NT2/D1 (cell line): ENCODE measurements around the gene CDC42BPG.

Experiments
- DNase-seq: peaks from one replicate; pipeline ENCODE4 v3.0.0-alpha.2; 2011; ENCODE audit warnings: low read depth, low spot score
- H3K27me3 ChIP-seq: 2 replicates; pipeline ENCODE4 v1.6.0; 2011; ENCODE audit warnings: mild to moderate bottlenecking; ENCODE audit not compliant: insufficient read length, insufficient read depth
- H3K36me3 ChIP-seq: 2 replicates; pipeline ENCODE4 v1.6.1; 2011; ENCODE audit warnings: mild to moderate bottlenecking, low read length, mixed read lengths; ENCODE audit not compliant: insufficient read depth, insufficient read length
- H3K4me1 ChIP-seq: 2 replicates; pipeline ENCODE4 v1.5.1; 2011; ENCODE audit not compliant: insufficient read depth, insufficient read length
- H3K4me3 ChIP-seq: 2 replicates; pipeline ENCODE4 v1.5.1; 2011; ENCODE audit warnings: low read depth; ENCODE audit not compliant: insufficient read length
- H3K9ac ChIP-seq: 2 replicates; pipeline ENCODE4 v1.6.0; 2011; ENCODE audit warnings: low read depth; ENCODE audit not compliant: insufficient read length
- H3K9me3 ChIP-seq: 2 replicates; pipeline ENCODE4 v1.5.1; 2011; ENCODE audit warnings: mild to moderate bottlenecking, low read length; ENCODE audit not compliant: insufficient read depth
- SUZ12 ChIP-seq: IDR thresholded peaks from 2 replicates; pipeline ENCODE4 v1.6.1; 2011; ENCODE audit not compliant: insufficient read length, insufficient read depth; ENCODE audit errors: extremely low read depth
- YY1 ChIP-seq: IDR thresholded peaks from 2 replicates; pipeline ENCODE4 v1.6.1; 2011; ENCODE audit not compliant: insufficient read length, insufficient read depth
- ZNF274 ChIP-seq: IDR thresholded peaks from 2 replicates; pipeline ENCODE4 v1.6.1; 2011; ENCODE audit warnings: mild to moderate bottlenecking, low read depth, low read length

The CDC42BPG gene

DNA sequence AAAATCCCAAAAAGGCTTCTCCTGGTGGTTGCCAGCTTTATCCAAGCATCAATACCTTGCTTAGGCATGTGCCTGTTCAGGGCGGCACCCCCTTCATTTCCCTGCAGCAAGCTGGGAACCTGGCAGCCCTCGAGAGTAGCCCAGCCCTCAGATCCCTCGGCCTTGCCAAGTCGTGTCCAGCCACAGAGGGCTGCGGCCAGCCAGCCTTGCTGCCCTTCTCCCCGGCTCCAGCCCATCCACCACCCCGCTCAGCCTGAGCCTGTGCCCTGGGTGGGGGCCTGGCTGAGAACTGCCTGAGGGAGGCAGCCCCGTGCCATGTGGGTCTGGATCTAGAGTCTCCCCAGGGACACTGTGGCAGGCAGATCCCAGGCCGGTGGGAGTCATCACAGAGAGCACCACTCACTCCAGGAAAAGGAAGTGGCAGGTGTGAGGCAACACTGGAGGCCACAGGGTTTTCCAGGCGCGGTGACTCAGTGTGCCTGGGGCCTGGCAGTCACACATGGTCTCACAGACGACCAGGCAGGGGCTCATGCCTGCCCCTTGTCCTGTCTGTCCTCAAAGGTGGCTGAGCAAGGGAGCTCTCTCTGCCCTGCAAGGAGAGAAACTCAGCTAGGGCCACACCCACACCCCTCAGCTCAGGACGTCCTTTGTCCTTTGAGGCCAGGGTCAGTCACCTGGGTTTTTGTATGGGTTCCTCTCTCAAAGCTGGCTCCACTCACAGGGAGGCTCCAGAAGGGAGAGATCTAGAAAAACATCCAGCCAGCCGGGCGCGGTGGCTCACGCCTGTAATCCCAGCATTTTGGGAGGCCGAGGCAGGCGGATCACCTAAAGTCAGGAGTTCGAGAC lies 12.2 kb upstream of the CDC42BPG start:
- no peak overlapping the region for H3K4me3 ChIP-seq
- no peaks in the 10 kb centered on the region for H3K27me3 ChIP-seq
- H3K36me3 ChIP-seq, result peaks cover 78% of the 10 kb centered on the region
- H3K9me3 ChIP-seq, result no peaks in the 10 kb centered on the region
- no peak for DNase-seq
- peaks cover 41% of the 10 kb centered on the region for H3K4me1 ChIP-seq
- peak overlapping the region; percentile 9 for H3K9ac ChIP-seq
- TF ChIP-seq ZNF274 (no peak), YY1 (no peak), SUZ12 (no peak)

DNA sequence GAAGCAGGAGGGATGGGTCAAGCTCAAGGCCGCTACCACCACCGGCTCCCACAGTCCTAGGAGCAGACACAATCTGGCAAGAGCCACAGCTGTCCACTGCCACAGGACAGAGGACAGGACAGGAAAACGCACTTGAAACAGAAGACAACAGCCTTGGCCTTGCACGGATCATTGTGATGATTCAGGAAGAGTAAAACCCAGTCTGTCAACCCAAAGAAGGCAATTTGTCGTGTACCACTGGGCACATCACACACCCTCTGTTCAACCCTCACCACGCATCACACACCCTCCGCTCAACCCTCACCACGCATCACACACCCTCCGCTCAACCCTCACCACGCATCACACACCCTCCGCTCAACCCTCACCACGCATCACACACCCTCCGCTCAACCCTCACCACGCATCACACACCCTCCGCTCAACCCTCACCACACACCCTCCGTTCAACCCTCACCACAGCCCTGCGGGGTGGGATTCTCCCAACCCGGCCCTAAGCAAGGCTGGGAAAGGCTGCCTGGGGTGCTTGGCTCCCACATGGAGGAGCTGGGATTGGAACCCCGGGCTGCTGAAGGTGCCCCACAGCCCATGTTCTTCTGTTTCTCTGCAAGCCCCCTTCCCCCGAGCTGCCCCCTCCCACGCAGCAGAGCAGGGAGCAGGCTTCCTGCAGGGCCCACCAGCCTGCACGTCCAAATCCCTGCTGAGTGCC lies 11.3 kb upstream of the CDC42BPG start:
- no peaks in the 10 kb centered on the region for H3K9me3 ChIP-seq
- H3K9ac ChIP-seq, result no peak overlapping the region
- no peak for DNase-seq
- H3K36me3 ChIP-seq, result peaks cover 76% of the 10 kb centered on the region
- TF ChIP-seq SUZ12, result no peak
- TF ChIP-seq YY1, result no peak
- TF ChIP-seq ZNF274, result no peak
- H3K4me3 ChIP-seq, result no peak overlapping the region
- H3K4me1 ChIP-seq, result peaks cover 49% of the 10 kb centered on the region
- H3K27me3 ChIP-seq, result no peaks in the 10 kb centered on the region

- Histone ChIP-seq H3K9ac (peak overlapping the region; percentile 25), H3K4me1 (peaks cover 49% of the 10 kb centered on the region), H3K36me3 (peaks cover 71% of the 10 kb centered on the region)
Measured at GRCh38 chr11:64854534-64855502, 10.4 kb upstream of the CDC42BPG start.

DNA sequence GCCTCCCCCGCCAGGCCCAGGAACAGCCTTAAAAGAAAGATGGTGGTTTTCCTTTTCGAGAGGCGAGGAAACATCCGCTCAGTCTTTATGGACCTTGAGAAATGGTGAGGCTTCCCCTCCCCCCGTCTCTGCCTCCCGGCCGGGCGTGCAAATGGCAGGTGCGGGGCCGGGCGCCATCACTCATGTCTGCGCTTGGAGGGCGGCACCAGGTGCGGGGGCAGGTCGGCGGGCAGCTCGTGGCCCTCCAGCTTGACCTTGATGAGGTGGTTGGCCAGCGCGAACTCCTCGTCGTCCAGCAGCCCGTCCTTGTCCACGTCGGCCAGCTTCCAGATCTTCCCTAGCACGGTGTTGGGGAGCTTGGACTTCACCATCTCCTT lies 9.7 kb upstream of the CDC42BPG start:
- peaks cover 49% of the 10 kb centered on the region for H3K4me1 ChIP-seq
- no peaks in the 10 kb centered on the region for H3K9me3 ChIP-seq
- DNase-seq, result no peak
- H3K9ac ChIP-seq, result no peak overlapping the region
- TF ChIP-seq ZNF274, result no peak
- no peak for TF ChIP-seq YY1
- no peak for TF ChIP-seq SUZ12
- no peaks in the 10 kb centered on the region for H3K27me3 ChIP-seq
- no peak overlapping the region for H3K4me3 ChIP-seq
- H3K36me3 ChIP-seq, result peaks cover 65% of the 10 kb centered on the region

More at GRCh38 chr11:64854534-64855502, 10.4 kb upstream of the CDC42BPG start:
- DNase-seq, result no peak
- Histone ChIP-seq H3K4me3 (no peak overlapping the region), H3K27me3 (no peaks in the 10 kb centered on the region), H3K9me3 (no peaks in the 10 kb centered on the region)
- TF ChIP-seq ZNF274 (no peak), SUZ12 (no peak), YY1 (no peak)

GRCh38 chr11:64853709-64854108 lies 9.3 kb upstream of the CDC42BPG start:
- no peak for TF ChIP-seq ZNF274
- no peak for TF ChIP-seq YY1
- no peak for TF ChIP-seq SUZ12
- H3K9me3 ChIP-seq, result no peaks in the 10 kb centered on the region
- no peak overlapping the region for H3K4me3 ChIP-seq
- no peak for DNase-seq
- peaks cover 60% of the 10 kb centered on the region for H3K36me3 ChIP-seq
- H3K9ac ChIP-seq, result no peak overlapping the region
- H3K4me1 ChIP-seq, result peaks cover 50% of the 10 kb centered on the region
- H3K27me3 ChIP-seq, result no peaks in the 10 kb centered on the region

DNA sequence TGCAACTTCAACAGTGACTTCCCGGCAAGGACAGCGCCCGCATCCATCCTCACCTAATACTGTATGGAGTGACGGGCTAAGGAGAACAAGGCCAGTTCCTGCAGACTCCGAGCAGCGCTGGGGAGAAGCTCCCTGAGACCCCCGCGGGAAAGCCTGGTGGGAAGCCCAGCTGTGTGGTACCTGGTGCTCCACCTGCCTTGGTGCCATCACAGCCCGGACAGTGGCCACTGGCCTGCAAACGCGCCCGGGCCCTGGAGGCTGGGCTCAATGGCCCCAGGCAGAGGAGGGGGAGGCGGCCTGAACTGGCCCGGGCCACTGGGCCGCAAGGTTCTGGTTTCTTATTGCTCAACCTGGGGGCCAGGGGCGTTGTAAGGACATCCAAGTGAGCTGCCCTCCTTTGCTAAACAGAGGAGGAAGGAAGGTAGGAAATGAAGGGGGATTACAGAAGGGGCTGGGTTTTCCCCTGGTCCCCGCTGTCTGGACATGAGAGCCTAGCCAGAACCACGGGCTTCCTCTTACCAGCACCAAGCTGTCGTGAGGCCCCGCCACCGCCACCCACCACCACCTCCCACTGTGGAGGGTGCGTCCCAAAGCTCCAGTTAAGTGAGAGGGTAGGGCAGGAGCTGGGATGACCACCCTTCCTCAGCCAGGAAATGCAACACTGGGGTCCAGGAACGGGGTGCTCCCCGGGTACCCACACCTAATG lies 8.5 kb upstream of the CDC42BPG start:
- Histone ChIP-seq H3K9ac (no peak overlapping the region), H3K4me1 (peaks cover 55% of the 10 kb centered on the region), H3K27me3 (no peaks in the 10 kb centered on the region), H3K9me3 (no peaks in the 10 kb centered on the region), H3K36me3 (peaks cover 54% of the 10 kb centered on the region), H3K4me3 (no peak overlapping the region)
- no peak for TF ChIP-seq SUZ12
- TF ChIP-seq YY1, result no peak
- TF ChIP-seq ZNF274, result no peak
- no peak for DNase-seq
